Right renal cortex interstitium (tissue), 3 donors: ENCODE data around the gene CEBPB. TPM values are rescaled to one million over a fixed set of nuclear protein-coding genes. Genes with fewer than 3 reads are reported as not detected.
"Not testable (repeated sequence)": the region's sequence is repeated elsewhere in the genome, so short reads cannot be mapped to it uniquely, and the experiment has no call there.

Experiments
- DNase-seq, 3 donors: peaks; one replicate each; pipeline ENCODE4 v3.0.0-alpha.2; 2013; ENCODE audit warnings: low read depth in 3 of 3, low spot score in 2 of 3
- polyA plus RNA-seq, 3 donors: library from polyadenylated mRNA; unstranded; fragments of 120-200 nt; gene quantifications; one replicate each; pipeline ENCODE4 v1.2.1, GENCODE V29; 2013; ENCODE audit not compliant: insufficient read length in 3 of 3

CEBPB gene
- 1 to 10 TPM; 3.1 to 3.8 (median 3.2) TPM for polyA plus RNA-seq

DNA sequence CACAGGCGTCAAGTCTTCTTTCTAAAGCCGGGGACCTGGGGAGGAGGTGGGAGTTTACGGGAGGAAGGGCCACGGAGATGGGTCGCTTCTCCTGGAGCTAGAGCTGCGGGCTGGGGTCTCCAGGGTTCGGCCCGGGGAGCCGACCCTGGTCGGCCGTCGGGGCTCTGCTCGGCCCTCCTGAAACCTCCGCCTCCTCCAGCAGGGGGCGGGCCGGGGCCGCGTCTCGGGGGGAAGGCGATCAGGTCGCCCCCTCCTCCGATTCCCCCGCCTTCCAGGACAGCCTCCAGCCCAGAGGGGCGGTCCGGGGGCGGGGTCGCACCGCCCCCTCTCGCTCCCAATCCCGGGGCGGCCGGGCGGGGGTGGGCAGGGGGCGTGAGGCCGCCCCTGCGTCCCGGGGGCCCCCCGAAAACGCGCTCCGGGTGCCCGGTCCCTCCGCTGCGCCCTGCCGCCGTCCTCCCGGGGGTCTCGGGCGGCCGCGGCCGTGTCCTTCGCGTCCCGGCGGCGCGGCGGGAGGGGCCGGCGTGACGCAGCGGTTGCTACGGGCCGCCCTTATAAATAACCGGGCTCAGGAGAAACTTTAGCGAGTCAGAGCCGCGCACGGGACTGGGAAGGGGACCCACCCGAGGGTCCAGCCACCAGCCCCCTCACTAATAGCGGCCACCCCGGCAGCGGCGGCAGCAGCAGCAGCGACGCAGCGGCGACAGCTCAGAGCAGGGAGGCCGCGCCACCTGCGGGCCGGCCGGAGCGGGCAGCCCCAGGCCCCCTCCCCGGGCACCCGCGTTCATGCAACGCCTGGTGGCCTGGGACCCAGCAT, at the start of gene CEBPB:
CEBPB (plus strand) TSS at position 580 of the 814 bp plus-strand sequence; CDS start at position 784, 204 bp downstream.
- peak; percentile 66 to 81 (median 78) for DNase-seq

DNA sequence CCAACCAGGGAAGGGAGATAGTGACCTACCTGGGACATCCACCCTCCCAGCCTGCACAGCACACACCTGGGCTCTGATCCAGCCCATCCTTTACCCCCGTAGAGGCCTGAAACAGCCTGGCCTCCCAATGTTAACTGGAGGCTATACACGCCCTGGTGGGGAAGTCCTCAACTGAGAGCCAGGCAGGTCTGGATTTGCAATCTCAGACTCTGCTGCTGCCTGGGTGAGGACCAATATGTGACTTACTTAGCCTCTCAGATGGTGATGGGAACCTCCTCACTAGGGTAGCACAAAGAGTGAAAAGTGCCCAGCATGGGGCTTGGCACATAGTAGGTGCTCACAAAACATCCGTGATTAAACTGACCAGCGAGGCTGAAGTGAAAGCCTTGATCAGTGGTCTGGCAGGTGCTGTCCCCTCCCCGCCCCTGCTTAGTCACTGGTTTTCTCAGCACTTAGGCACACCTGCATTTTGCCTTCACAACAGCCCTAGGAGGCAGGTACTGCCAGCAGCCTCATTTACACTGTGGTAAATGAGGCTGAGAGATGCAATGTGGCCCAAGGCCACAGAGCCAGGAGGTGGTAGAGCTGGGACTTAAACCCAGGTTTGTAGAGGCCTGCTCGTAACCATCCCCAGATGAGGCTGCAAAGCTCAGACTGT, 49.5 kb upstream of the CEBPB start:
- DNase-seq = no peak

DNA sequence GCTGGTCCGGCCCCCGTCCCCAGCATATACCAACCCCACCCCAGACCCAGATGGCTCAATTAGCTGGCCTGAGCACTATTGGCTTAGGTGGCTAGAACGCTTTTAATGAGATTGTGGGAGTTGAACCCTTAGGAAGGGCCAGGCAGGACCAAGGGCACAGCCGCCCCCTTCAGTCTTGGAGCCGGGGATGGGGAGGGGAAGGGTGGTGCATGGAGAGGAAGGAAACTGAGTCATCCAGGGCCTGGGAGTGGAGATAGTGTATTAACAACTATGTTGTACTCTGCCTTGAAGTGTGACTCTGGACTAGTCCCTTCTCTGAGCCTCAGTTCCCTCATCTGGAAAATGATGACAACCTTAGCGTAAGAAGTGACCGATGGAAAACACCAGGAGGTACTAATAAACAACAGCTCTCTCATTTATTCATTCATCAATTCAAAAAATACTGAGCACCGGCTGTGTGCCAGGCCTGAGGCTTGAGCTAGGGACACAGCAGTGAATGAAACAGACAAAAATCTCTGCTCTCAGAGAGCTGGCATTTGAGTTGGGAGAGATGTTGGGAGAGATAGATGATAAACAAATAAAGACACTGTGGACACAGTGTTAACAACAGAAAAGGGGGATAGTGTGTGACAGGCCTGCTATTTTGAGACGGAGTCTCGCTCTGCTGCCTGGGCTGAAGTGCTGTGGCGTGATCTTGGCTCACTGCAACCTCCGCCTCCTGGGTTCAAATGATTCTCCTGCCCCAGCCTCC, 48.6 kb upstream of the CEBPB start:
- no peak for DNase-seq

DNA sequence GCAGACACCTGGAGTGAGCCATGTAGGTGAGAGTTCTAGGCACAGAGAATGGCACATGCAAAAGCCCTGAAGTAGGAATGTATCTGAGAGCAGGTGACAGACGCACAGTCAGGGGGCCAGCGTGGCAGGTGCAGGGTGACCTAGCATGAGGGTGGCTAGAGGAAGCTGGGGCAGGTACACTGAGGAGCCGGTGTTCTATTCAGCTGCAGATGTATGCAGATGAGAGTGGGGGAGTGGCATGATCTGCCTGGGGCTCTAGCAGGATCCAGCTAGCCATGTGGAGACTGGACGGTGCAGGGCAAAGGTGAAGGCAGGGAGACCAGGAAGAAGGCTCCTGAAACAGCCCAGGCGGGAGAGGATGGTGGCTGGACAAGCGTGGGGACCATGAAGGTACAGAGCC, 47.8 kb upstream of the CEBPB start:
- no peak for DNase-seq

DNA sequence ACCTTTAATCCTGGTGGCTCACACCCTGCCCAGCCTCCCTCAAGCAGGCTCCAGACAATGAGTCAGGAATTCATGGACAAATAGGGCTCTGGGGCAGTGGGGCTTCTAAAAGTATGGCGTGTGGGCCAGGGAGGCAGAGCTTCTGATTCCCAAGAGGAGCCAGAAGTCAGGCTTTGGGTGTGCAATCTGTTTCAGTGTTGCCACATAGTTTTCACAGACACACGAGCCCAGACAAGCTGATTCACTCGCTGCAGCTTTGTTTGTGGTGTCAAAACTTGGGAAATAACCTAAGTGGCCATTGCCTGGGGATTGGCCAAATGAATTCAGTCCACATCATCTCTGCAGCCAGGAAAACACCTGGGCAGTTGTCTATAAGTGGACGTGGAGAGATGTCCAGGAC, 46.3 kb upstream of the CEBPB start:
- no peak for DNase-seq

DNA sequence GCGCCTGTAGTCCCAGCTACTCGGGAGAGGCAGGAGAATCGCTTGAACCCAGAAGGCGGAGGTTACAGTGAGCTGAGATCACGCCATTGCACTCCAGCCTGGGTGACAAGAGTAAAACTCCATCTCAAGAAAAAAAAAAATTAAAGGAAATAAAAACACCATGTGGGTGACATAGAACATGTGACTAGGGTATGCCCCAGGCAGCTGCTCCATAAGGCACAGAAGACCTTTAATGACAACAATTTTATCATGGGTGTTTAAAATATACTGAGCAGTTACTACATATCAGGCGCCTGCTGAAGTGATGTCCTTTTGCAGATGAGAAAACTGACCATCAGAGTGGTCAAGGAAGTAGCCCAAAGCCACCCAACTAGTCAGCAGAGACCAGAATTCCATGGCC, 45.1 kb upstream of the CEBPB start:
- DNase-seq = no peak

DNA sequence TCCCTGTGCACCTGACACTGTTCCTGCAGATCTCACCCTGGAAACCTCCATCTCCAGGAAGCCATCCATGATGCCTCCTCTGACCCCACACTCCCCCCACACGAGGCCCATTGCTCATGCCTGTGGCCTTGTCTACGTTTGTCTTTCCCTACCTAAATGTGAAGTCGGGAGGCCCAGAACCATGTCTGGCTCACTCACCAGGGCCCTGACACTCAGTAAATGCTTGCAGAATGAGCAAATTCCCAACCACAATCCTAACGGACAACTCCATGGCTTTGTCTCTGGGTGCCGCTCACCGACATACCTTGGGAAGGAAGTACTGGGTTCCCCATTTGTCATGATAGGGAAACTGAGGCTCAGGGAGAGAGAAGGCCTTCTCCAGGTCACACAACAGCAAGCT, 44.4 kb upstream of the CEBPB start:
- DNase-seq = no peak

DNA sequence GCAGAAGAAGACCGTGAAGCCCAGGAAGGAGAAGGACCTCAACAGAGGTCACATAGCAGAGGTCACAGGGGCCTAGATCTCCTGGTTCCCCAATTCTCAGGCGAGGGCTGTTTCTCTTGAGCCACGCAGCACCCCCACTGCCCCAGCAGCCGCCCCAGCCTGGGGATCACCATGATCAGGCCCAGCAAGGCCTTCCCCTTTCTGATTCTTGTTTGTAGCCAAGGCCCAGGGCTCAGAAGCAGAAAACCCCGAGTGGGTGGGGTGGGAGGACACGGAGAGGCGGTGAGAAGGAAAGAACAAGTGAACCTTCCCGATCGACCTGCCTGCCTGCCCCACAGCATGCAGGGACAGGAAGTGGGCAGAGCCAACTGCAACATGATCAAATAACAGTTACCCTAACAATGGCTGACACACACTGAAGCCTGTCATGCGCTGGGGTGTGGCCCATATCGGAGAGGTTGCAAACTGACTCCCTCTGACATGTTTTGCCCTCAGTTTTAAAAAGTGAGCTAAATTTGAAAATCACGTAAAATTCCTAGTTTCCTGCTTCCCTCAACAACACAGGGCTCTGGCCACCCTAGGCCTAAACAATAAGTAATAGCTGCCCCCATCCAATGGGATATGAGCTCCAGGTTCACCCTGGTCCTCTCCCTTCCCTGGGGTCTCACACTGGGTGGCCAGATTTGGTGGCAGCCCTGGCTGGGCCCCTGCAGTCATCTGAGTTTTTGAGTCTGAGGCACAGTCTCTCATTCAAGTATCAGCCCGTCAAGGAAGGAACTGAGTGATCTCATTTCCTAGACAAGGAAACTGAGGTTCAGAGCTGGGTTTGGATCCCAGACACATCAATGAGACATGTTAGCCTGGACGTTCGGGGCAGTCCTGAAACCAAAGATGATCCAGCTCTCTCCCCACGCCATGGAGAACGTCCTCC, 43.6 kb upstream of the CEBPB start:
- DNase-seq = no peak

DNA sequence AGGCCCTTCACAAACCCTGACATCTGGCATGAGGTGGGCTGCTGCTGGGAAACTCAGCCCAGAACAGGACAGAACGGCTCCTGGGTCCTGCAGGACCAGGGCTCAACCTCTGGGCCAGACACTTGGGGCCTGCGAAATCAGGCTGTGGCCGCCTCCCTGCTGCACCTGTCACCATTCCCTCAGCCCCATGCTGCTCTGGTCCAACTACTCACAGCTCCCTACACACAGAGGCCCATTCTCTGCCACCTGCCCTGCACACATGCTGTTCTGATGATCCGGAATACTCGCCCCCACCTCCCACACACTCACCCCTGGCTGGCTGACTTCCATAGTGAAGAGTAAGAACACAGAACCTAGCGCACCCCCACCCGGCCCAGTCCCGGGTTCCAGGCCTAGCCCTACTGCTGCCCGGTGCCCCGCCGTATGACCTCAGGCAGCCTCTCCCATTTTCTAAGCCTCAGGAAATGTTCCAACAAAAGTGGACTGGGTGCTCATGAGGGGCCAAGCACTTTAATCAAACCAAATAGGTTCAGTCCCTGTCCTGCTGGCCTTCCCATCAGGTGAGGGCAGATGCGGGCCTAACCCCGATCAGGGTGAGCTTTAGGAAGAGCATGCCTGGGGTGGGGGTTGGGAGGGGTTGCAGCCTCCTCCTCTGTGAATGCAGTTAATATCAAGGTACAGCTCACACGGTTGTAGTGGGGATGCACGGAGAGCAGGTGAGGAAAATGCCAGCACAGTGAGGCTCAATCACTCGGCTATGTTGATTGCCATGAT, 41.0 kb upstream of the CEBPB start:
- no peak for DNase-seq

DNA sequence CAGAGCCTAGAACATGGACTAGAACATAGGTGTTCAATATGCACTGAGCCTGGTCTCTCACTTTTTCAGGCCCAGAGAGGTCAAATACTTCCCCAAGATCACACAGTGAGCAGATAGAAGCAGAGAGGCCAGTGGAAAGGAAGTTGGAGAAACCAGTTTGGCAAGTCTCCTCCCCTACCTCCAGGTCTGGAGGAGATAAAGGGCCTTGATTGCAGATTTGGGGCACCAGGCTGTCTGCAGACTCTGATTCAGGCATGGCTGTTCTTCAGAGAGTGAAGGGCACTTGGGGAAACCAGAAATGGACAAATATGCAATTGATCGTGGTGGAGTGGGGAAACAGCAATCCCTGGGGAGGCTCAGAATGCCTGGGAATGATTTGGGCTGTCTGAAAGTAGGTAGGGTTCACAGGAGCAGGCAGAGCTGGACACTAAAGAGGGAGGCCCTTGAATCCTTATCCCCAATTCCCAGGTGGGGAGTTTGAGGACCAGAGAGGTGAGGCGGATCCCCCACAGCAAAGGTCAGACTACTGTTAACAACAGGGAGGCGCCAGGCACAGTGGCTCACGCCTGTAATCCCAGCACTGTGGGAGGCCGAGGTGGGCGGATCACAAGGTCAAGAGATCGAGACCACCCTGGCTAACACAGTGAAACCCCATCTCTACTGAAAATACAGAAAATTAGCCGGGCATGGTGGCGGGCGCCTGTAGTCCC, 39.4 kb upstream of the CEBPB start:
- no peak for DNase-seq

DNA sequence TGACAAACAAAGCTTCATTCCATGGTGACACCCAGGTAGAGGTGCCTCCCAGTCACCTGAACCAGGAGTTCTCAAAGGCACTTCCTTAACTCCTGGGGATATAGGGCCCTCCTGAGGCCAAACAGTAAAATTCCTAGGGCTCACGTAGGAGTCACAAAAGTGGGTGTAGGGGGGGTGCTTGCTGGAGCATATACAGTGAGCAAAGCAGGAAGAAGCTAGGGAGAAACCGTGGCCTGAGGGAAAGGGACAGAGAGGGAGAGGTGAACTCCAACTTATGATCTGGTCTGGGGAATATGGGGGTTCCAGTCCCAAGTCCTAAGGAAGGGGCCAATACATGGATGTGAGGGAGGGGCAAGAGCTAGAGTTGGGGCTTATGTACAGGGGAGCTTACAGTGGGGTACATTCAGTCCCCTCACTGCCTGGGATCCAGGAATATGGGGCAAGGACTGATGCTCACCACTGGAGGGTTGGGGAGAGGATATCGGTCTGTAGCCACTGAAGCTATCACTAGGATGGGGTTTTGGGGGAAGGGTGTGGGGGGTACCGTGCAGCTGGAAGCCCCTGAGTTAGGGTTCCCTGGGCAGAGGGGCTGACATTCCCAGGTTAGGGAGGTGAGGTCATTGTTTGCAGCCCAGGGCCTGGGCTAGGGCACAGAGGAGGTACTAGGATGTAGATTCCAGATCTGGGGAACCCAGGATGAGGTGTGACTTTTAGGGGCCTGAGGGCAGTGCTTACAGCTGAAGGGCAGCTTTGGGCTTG, 38.1 kb upstream of the CEBPB start:
- no peak for DNase-seq

DNA sequence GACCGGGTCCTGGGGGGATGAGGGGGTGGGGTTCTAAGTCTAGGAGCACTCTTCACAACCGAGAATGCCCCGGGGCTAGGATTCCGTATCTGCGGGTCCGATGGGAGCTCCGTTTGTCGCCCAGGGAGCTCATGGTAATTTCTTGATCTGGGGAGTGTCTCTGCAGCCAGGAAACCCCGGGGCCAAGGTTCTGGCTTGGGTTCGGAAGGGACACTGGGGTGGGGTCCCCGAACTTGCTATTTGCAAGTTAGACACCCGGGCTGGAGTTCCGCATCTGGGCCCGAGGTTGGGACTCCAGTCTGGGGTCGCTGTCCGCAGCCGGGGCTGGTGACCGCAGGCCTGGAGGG, 37.5 kb upstream of the CEBPB start:
- no peak for DNase-seq

DNA sequence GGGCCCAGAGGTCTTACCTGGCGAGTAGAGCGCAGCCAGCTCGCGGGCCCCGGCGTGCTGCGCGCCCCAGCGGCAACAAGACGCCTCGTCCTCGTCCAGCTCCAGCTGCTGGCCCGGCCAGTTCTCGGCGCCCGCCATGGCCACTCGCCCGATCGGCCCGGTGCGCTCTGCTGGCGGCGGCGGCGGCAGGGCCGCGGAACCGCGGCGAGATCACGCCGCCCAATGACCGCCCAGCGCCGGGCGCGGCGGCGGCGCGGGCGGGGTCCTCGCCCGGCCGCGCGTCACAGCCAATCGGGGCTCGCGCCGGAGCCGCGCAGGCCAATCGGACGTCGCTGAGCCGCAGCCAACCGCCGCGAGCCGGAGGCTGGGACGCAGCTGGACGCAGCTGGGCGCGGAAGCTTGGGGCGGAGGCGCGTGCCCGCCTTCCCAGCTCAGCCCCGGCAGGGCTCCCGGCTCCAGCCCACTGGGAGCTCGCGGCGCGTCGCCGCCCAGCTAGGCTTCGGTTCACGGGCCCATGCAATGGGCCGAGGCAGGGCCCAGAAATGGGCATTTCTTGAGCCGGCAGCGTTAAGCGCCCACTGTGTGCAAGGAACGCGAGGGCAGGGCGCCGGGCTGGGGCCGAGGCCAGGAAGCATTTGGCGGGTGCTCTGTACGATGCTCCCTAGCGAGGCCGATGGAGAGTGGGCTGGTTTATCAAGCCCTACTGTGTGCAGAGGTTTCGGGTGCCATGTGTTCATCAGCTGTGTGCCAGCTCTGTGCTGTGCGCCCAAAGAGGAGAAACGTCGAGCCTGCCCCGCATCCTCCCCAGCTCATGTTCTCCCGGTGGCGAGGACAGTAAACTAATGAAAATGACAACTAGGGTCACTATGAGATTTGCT, 36.9 kb upstream of the CEBPB start, which contains the start of gene PEDS1:
PEDS1 (minus strand) TSS at position 224 of the 878 bp plus-strand sequence; CDS start at position 138, 86 bp downstream.
- DNase-seq = peak; percentile 65 to 84 (median 78)

DNA sequence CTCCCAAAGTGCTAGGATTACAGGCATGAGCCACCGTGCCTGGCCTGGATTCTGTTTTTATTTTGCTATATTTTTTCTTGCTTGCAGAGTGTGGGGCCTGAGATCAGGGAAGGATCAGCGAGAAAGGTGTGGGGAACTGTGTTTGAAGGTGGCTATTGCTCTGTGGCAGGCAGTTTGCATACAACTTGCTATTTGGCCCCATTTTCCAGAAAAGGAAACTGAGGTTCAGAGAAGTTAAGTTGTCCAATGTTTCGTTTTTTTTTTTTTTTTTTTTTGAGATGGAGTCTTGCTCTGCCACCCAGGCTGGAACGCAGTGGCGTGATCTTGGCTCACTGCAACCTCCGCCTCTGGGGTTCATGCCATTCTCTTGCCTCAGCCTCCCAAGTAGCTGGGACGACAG, 29.1 kb upstream of the CEBPB start:
- DNase-seq = not testable (repeated sequence)

DNA sequence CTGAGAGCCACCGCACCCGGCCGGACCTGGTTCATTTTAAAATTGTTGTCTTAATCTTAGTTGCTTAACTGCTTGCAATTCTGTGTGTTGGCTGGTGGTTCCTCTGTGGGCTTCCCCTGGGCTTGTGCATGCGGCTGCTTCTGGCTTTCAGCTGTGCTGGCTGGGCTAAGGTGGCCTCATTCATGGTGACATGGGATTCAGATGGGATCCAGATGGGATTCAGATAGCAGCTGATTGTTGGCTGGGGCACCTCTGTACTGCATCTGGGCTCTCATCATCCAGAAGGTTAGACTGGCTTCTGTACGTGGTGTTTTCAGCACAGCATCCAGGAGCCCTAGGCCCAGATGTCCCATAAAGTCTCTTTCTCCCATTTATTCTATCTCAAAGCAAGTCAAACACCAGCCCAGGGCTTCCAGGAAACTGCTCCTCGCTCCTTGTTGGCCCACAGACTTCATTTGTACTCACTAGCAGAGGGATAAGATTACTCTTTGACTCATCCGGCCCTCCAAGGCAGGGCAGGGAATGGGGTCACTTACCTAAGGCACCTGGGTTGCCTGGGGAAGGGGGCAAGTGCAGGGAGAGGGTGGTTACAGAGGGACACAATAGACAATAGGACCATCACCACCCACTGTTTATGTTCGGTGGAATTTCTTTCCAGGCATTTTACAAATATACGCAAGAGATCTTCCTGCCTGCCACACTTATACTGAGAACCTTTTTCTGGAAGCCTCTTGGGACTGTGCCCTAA, 26.9 kb upstream of the CEBPB start:
- DNase-seq = no peak
